ENCODE measurements around the gene TSPAN16.

- TF ChIP-seq JUN (IDR thresholded peaks at IDR 0.05; ENCODE audit: borderline replicate concordance, insufficient read depth, insufficient read length, low read depth), result no peak
- no peak for TF ChIP-seq MAX (IDR thresholded peaks at IDR 0.05; ENCODE audit: insufficient read depth, insufficient read length)
- no peak for TF ChIP-seq CTCF (IDR thresholded peaks at IDR 0.05; ENCODE audit: extremely low read depth in 1 of 2, insufficient read depth in 1 of 2, low read depth in 1 of 2, low read length in 2 of 2)
- TF ChIP-seq POLR2A (IDR thresholded peaks at IDR 0.05; ENCODE audit: low read depth, low read length), result no peak
- no peak for TF ChIP-seq POLR2AphosphoS5 (IDR thresholded peaks at IDR 0.05; ENCODE audit: insufficient read depth, low read depth, low read length)
- no peak for TF ChIP-seq GATA2 (IDR thresholded peaks at IDR 0.05; ENCODE audit: insufficient read depth, insufficient read length, low read depth, low read length)
- no peak for TF ChIP-seq EZH2 (IDR thresholded peaks at IDR 0.05; ENCODE audit: borderline replicate concordance, low read depth, low read length, severe bottlenecking)
- TF ChIP-seq MYC (IDR thresholded peaks at IDR 0.05; ENCODE audit: low read depth, low read length), result no peak
Measured at GRCh38 chr19:11349171-11349570, 53.2 kb downstream of the TSPAN16 start.
